Esophagus squamous epithelium (tissue), 4 donors: ENCODE measurements around the gene FIBP.

Source experiments
- POLR2A ChIP-seq, 4 donors: fragments of 450-650 bp; IDR thresholded peaks; one replicate each; pipeline ENCODE4 v1.6.1; 2017; ENCODE audit warnings: antibody characterized with exemption in 4 of 4, mild to moderate bottlenecking in 4 of 4, moderate library complexity in 3 of 4
- TF ChIP-seq, protein P1 (sequence below), 6 experiments: fragments of 450-650 bp in 4 of 6; fragments of 200-600 bp in 2 of 6; sonication (generic) in 2 of 6; IDR thresholded peaks; one replicate each; pipeline ENCODE4 v1.5.1; 2016 to 2019; ENCODE audit warnings: antibody characterized with exemption in 6 of 6, mild to moderate bottlenecking in 4 of 6, moderate library complexity in 4 of 6

DNA sequence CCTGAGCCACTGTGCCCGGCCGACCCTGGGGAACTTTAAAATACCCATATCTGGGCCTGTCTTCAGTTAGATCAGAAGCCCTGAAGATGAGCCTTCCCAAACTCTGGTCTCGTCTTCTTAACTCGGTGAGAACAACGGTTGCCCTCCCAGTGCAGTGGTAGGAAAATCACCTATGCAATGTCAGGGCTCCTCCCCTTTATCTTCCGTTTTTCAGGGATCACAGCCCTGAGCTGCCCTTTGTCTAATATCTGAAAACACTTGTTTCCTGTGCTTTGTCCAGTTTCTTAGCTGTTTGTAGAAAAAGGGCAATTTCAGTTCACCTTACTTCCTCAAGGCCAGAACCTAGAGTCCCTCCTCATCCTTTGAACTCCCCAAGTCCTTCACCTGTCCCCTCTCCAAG lies 40.4 kb upstream of the FIBP start:
- TF ChIP-seq, protein P1, sequence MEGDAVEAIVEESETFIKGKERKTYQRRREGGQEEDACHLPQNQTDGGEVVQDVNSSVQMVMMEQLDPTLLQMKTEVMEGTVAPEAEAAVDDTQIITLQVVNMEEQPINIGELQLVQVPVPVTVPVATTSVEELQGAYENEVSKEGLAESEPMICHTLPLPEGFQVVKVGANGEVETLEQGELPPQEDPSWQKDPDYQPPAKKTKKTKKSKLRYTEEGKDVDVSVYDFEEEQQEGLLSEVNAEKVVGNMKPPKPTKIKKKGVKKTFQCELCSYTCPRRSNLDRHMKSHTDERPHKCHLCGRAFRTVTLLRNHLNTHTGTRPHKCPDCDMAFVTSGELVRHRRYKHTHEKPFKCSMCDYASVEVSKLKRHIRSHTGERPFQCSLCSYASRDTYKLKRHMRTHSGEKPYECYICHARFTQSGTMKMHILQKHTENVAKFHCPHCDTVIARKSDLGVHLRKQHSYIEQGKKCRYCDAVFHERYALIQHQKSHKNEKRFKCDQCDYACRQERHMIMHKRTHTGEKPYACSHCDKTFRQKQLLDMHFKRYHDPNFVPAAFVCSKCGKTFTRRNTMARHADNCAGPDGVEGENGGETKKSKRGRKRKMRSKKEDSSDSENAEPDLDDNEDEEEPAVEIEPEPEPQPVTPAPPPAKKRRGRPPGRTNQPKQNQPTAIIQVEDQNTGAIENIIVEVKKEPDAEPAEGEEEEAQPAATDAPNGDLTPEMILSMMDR (IDR thresholded peaks at IDR 0.05), result no peak
- TF ChIP-seq POLR2A (IDR thresholded peaks at IDR 0.05), result no peak
